IMR-90 (cell line): ENCODE data around the gene TMEM176A.

ENCODE experiments used
- BHLHE40 ChIP-seq: fragments of 150-350 bp; IDR thresholded peaks from 2 replicates; pipeline ENCODE4 v1.6.1; 2016; ENCODE audit warnings: mild to moderate bottlenecking, low read depth, low read length
- CEBPB ChIP-seq: IDR thresholded peaks from 2 replicates; pipeline ENCODE4 v1.6.1; 2012; ENCODE audit warnings: low read depth, low read length, improper control_type of control experiment
- ELK1 ChIP-seq: fragments of 150-350 bp; IDR thresholded peaks from 2 replicates; pipeline ENCODE4 v1.6.1; 2016; ENCODE audit warnings: low read depth, mild to moderate bottlenecking, low read length, moderate library complexity, borderline replicate concordance
- FOS ChIP-seq: fragments of 150-350 bp; IDR thresholded peaks from 2 replicates; pipeline ENCODE4 v1.6.1; 2016; ENCODE audit warnings: low read depth, low read length
- MAFK ChIP-seq: IDR thresholded peaks from 2 replicates; pipeline ENCODE4 v1.6.1; 2012; ENCODE audit warnings: low read depth, low read length, improper control_type of control experiment
- MXI1 ChIP-seq: IDR thresholded peaks from 2 replicates; pipeline ENCODE4 v1.6.1; 2012; ENCODE audit warnings: low read depth, mild to moderate bottlenecking, low read length, moderate library complexity, borderline replicate concordance
- NFE2L2 ChIP-seq: fragments of 150-350 bp; IDR thresholded peaks from 2 replicates; pipeline ENCODE4 v1.6.1; 2016; ENCODE audit warnings: low read depth, mild to moderate bottlenecking, low read length
- POLR2A ChIP-seq: IDR thresholded peaks from 2 replicates; pipeline ENCODE4 v1.6.1; 2012; ENCODE audit warnings: mild to moderate bottlenecking, low read depth, low read length
- SMC3 ChIP-seq: fragments of 150-350 bp; IDR thresholded peaks from 2 replicates; pipeline ENCODE4 v1.6.1; 2016; ENCODE audit warnings: low read depth, mild to moderate bottlenecking, antibody characterized with exemption, low read length, moderate library complexity
- TF ChIP-seq, protein P1 (sequence below): conservative IDR thresholded peaks from 2 replicates; pipeline ENCODE4 v1.5.1; 2012; ENCODE audit warnings: mild to moderate bottlenecking, low read depth, low read length, improper control_type of control experiment
- TF ChIP-seq, protein P2 (sequence below): fragments of 150-350 bp; IDR thresholded peaks from 2 replicates; pipeline ENCODE4 v1.6.1; 2017; ENCODE audit warnings: mild to moderate bottlenecking, antibody characterized with exemption, low read length, low read depth

DNA sequence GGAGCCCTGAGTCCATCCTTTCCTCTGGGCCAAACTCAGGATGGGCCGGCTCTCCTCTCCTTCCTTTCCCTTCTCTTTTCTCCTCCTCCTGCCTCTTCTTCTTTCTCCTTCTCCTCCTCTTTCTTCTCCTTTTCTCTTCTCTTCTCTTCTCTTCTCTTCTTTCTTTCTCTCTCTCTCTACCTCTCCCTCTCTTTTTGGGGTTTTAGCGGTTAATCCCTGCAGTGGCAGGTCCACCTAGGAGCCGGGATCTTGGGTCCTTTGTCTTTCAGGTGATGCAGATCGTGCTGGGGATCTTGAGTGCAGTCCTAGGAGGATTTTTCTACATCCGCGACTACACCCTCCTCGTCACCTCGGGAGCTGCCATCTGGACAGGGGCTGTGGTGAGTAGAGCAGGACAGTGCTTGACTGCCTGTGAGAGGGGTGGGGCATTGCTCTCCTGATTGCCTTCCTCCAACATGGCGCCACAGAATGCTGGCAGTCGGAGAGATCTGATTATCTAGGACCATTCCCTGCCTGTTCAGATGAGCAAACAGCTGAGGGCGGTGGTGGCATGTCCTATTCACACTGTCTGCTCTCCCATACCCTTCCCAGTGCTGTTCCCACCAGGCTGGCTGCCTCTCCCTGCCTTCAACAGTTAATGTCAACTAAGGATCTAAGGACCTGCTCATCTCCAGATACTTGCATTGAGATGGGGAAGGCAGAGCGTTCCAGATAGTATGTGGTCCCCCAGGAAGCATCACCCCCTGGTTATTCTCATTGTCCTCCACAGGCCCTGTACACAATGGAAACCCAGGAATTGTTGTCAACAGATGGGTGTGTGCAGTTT, 1.6 kb downstream of the TMEM176A start:
- TF ChIP-seq, protein P1, sequence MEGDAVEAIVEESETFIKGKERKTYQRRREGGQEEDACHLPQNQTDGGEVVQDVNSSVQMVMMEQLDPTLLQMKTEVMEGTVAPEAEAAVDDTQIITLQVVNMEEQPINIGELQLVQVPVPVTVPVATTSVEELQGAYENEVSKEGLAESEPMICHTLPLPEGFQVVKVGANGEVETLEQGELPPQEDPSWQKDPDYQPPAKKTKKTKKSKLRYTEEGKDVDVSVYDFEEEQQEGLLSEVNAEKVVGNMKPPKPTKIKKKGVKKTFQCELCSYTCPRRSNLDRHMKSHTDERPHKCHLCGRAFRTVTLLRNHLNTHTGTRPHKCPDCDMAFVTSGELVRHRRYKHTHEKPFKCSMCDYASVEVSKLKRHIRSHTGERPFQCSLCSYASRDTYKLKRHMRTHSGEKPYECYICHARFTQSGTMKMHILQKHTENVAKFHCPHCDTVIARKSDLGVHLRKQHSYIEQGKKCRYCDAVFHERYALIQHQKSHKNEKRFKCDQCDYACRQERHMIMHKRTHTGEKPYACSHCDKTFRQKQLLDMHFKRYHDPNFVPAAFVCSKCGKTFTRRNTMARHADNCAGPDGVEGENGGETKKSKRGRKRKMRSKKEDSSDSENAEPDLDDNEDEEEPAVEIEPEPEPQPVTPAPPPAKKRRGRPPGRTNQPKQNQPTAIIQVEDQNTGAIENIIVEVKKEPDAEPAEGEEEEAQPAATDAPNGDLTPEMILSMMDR = no peak
- no peak for TF ChIP-seq SMC3
- no peak for TF ChIP-seq POLR2A
- TF ChIP-seq CEBPB = no peak
- no peak for TF ChIP-seq MXI1
- TF ChIP-seq, protein P2, sequence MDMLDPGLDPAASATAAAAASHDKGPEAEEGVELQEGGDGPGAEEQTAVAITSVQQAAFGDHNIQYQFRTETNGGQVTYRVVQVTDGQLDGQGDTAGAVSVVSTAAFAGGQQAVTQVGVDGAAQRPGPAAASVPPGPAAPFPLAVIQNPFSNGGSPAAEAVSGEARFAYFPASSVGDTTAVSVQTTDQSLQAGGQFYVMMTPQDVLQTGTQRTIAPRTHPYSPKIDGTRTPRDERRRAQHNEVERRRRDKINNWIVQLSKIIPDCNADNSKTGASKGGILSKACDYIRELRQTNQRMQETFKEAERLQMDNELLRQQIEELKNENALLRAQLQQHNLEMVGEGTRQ = no peak
- no peak for TF ChIP-seq BHLHE40
- TF ChIP-seq FOS = no peak
- no peak for TF ChIP-seq ELK1
- TF ChIP-seq NFE2L2 = no peak
- TF ChIP-seq MAFK = no peak
